Psoas muscle (tissue), 8 donors: ENCODE data around the gene GRPR. TPM values are rescaled to one million over a fixed set of nuclear protein-coding genes. Genes with fewer than 3 reads are reported as not detected.
"Not testable (repeated sequence)": the region's sequence is repeated elsewhere in the genome, so short reads cannot be mapped to it uniquely, and the experiment has no call there.

Experiments
- ATAC-seq, 4 donors: fragments of 200-7000 bp; cut with Tn5 transposase; one replicate each; pipeline ENCODE4 v1.9.1; 2020; ENCODE audit warnings: moderate library complexity in 3 of 4, mild to moderate bottlenecking in 2 of 4
- DNase-seq, 2 donors: peaks; one replicate each; pipeline ENCODE4 v3.0.0-alpha.2; 2020
- H3K27ac ChIP-seq: fragments of 200-600 bp; one replicate; pipeline ENCODE4 v1.8.0; 2022
- H3K27me3 ChIP-seq, 3 donors: fragments of 200-600 bp in 1 of 3; one replicate each; pipeline versions ENCODE4 v1.6.1 to v1.8.0; 2013 to 2022; ENCODE audit warnings: low read length in 2 of 3, mild to moderate bottlenecking in 2 of 3, moderate library complexity in 1 of 3; ENCODE audit not compliant: insufficient read depth in 3 of 3
- H3K36me3 ChIP-seq, 2 donors: fragments of 200-600 bp in 1 of 2; one replicate each; pipeline versions ENCODE4 v1.6.1 to v1.8.0; 2013 to 2022; ENCODE audit warnings: low read depth in 1 of 2, mild to moderate bottlenecking in 1 of 2, moderate library complexity in 1 of 2; ENCODE audit not compliant: insufficient read depth in 1 of 2
- H3K4me1 ChIP-seq: fragments of 200-600 bp; one replicate; pipeline ENCODE4 v1.8.0; 2022
- H3K4me3 ChIP-seq: fragments of 200-600 bp; one replicate; pipeline ENCODE4 v1.8.0; 2022; ENCODE audit warnings: mild to moderate bottlenecking
- H3K9me3 ChIP-seq: fragments of 200-600 bp; one replicate; pipeline ENCODE4 v1.8.0; 2022
- CTCF ChIP-seq: fragments of 200-600 bp; IDR thresholded peaks from one replicate; pipeline ENCODE4 v1.8.0; 2022; ENCODE audit warnings: antibody characterized with exemption
- WGBS, 3 donors: extraction: QIAGEN DNeasy Blood & Tissue Kit; methylation state at CpG; one replicate each; pipeline versions ENCODE4 v1.1.6 to v1.1.7; 2013; 5-methylcytosine and 5-hydroxymethylcytosine counted together
- intact Hi-C, 2 donors: fragments of 100-400 bp; cut with DNase I; formaldehyde crosslinking; loops; one replicate each; pipeline versions ENCODE4 v1.11.0 to v1.14.2; 2022
- polyA plus RNA-seq, 3 donors: library from polyadenylated mRNA; stranded (reverse); fragments of 200-250 nt; gene quantifications; one replicate each; pipeline ENCODE4 v1.2.3, GENCODE V29; 2013
- total RNA-seq, 4 donors: library from RNA; stranded (reverse); fragmentation: NEBNext Ultra II Directional in 2 of 4; extraction: Animal tissue kit (Norgen Biotek cat#: 25700) in 2 of 4; gene quantifications; one replicate each; pipeline versions ENCODE4 v1.2.1 to v1.2.4, GENCODE V29; 2021 to 2023
- donor health status: healthy with polysubstance abuse.
- donor health status: DM: no; HTN: no; CAD: no; lungs with moderate emphysema.
- donor health status: Bipolar disorder and iron deficiency.
- donor health status: healthy.
- donor health status: DM: yes; HTN: yes; CAD: no.
- donor health status: DM: no; HTN: no; CAD: no.
- donor health status: DM: no; HTN: no; CAD: no.
- donor health status: DM: yes; HTN: yes; CAD: no.

GRPR gene
- total and polyA plus RNA-seq, 7 donors: 0.05 to 0.60 (median 0.33) TPM; not detected in 1

GRCh38 chrX:16175329-16176061, 52.1 kb downstream of the GRPR start:
- Histone ChIP-seq H3K36me3 (no peaks in the 10 kb centered on the region), H3K4me3 (no peak overlapping the region), H3K27ac (no peak overlapping the region), H3K4me1 (no peaks in the 10 kb centered on the region), H3K27me3 (peaks cover 0 to 4% (median 0%) of the 10 kb centered on the region in 3 donors), H3K9me3 (no peaks in the 10 kb centered on the region)
- TF ChIP-seq CTCF: no peak
- intact Hi-C loops: no loop called here
- no peak for ATAC-seq
- 40 to 69% (median 47%) methylated on average over 3 of the region's 3 CpGs for WGBS, 3 donors
- DNase-seq: no peak

GRCh38 chrX:16177260-16177659, 53.9 kb downstream of the GRPR start:
- no peak for ATAC-seq
- Histone ChIP-seq H3K4me1 (no peaks in the 10 kb centered on the region), H3K36me3 (no peaks in the 10 kb centered on the region), H3K27me3 (peaks cover 0 to 4% (median 0%) of the 10 kb centered on the region in 3 donors), H3K27ac (no peak overlapping the region), H3K4me3 (no peak overlapping the region), H3K9me3 (no peaks in the 10 kb centered on the region)
- intact Hi-C loops: no loop called here
- no peak for DNase-seq
- WGBS, 3 donors: 24 to 40% (median 26%) methylated on average over 2 of the region's 2 CpGs
- no peak for TF ChIP-seq CTCF

GRCh38 chrX:16183843-16184242, 60.5 kb downstream of the GRPR start:
- H3K4me3 ChIP-seq, H3K36me3 ChIP-seq, H3K9me3 ChIP-seq, DNase-seq, H3K27me3 ChIP-seq, ATAC-seq, H3K4me1 ChIP-seq, H3K27ac ChIP-seq, intact Hi-C loops: not testable (repeated sequence)
- 52 to 75% (median 59%) methylated on average over 10 of the region's 10 CpGs for WGBS, 3 donors

GRCh38 chrX:16185725-16186136, 62.4 kb downstream of the GRPR start:
- H3K4me3 ChIP-seq: no peak overlapping the region
- H3K36me3 ChIP-seq: no peaks in the 10 kb centered on the region
- peaks cover 0 to 7% (median 0%) of the 10 kb centered on the region in 3 donors for H3K27me3 ChIP-seq
- no peak for ATAC-seq
- H3K4me1 ChIP-seq: no peaks in the 10 kb centered on the region
- H3K27ac ChIP-seq: no peak overlapping the region
- no peak for TF ChIP-seq CTCF
- DNase-seq: no peak
- WGBS, 3 donors: 61 to 89% (median 66%) methylated on average over 2 of the region's 2 CpGs
- no peaks in the 10 kb centered on the region for H3K9me3 ChIP-seq
- intact Hi-C loops: no loop called here

GRCh38 chrX:16186380-16187007, 63.1 kb downstream of the GRPR start:
- intact Hi-C loops: no loop called here
- DNase-seq: no peak
- WGBS, 3 donors: 44 to 66% (median 48%) methylated on average over 3 of the region's 3 CpGs
- TF ChIP-seq CTCF: no peak
- Histone ChIP-seq H3K36me3 (no peaks in the 10 kb centered on the region), H3K4me1 (no peaks in the 10 kb centered on the region), H3K27ac (no peak overlapping the region), H3K27me3 (peaks cover 0 to 7% (median 0%) of the 10 kb centered on the region in 3 donors), H3K9me3 (no peaks in the 10 kb centered on the region), H3K4me3 (no peak overlapping the region)
- ATAC-seq: no peak
